ENCODE measurements around the gene FUCA2.
"Not testable (repeated sequence)": the region's sequence is repeated elsewhere in the genome, so short reads cannot be mapped to it uniquely, and the experiment has no call there.

Gene FUCA2

DNA sequence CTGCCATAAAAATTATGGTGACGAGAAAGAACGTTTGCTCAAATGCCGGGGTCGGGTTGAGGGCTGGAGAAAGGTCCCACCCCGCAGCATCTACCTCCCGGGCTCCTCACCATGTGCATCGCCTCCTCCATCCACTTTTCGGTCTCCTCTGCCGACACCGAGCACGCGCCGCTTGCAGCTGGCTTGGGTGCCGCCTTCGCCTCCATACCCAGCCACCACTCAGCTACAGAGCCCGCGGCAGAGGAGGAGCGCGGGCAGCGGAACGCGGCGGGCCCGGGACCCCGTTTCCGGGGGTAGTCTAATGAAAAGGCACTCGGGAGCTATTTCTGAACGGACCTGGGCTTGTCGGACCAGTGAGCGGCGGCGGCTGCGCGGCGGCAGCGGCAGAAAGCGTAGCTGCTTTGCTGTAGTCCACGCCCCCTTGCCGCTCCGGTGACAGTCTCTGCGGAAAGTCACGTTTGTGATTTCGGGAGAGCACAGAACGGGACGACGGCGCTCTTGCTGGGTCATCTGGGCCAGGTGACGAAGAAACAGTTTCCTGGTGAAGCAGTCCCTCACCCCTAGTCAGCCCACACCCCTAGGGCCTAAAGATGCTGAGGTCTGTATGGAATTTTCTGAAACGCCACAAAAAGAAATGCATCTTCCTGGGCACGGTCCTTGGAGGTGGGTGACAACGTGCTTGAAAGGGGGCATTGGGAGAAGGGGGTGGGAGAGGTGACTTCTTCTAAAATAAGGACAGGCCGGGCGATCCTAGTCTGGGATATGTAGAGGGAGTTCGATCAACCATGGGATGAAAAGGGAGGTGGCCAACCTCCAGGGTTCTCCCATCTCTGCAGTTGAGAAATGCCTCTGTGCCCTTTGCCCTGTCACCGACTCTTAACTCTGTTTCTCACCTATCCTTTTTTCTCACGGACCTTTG lies 60.8 kb downstream of the FUCA2 start, which contains the start of the genes ADAT2 and PEX3:
TSS of gene ADAT2 (minus strand) at position 243 of the 919 bp plus-strand sequence. CDS start at position 206, 37 bp downstream.
TSS of gene PEX3 (plus strand) at position 353 of the 919 bp plus-strand sequence. CDS start at position 591, 238 bp downstream.
- CTCF ChIA-PET: no interaction called here
- peak within 1 kb of the TSS; percentile 84 for H3K27ac ChIP-seq
- TF ChIP-seq, protein P1, sequence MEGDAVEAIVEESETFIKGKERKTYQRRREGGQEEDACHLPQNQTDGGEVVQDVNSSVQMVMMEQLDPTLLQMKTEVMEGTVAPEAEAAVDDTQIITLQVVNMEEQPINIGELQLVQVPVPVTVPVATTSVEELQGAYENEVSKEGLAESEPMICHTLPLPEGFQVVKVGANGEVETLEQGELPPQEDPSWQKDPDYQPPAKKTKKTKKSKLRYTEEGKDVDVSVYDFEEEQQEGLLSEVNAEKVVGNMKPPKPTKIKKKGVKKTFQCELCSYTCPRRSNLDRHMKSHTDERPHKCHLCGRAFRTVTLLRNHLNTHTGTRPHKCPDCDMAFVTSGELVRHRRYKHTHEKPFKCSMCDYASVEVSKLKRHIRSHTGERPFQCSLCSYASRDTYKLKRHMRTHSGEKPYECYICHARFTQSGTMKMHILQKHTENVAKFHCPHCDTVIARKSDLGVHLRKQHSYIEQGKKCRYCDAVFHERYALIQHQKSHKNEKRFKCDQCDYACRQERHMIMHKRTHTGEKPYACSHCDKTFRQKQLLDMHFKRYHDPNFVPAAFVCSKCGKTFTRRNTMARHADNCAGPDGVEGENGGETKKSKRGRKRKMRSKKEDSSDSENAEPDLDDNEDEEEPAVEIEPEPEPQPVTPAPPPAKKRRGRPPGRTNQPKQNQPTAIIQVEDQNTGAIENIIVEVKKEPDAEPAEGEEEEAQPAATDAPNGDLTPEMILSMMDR (conservative IDR thresholded peaks at IDR 0.05; ENCODE audit: low read depth): no peak

DNA sequence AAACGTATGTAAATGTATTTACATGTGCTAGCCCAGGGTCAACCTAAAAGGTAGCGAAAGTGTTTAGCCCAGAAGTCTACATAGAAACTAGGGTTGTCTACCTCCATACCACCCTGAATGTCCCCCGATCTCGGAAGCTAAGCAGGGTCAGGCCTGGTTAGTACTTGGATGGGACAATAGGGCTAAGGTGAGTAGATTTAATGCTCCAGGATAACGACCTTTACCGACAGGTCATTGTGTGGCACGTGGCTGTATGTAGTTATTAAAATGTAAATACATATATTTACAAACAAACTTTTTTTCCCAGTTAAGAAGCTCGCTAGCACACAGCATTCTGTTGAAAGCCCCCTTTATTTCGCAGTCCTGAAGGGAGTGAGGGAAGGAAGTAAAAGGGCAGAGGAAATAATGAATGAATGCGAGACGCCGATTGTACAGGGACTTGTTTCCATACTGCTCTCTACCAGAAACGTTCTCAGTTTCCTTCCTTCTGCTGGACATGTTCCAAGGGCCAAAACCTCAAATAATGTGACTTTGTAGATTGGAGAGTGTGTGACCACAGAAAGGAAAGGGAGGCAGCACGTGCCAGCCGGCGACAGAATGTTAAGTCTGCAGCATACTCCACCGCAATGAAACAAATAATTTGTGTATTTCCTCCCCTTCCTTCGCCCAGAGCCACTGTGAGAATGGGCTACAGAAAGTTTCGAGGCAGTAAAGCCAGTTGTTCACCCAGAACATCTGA lies 61.6 kb downstream of the FUCA2 start:
- CTCF ChIA-PET: interaction anchor here (0.6 to 1.2 kb wide), 2 partner anchors 23 to 753 kb away, joined by 3 to 4 read pairs; no protein-coding TSS in a partner anchor
- TF ChIP-seq, protein P1 (conservative IDR thresholded peaks at IDR 0.05; ENCODE audit: low read depth): no peak
- POLR2A ChIA-PET (ENCODE audit: low non-redundant PET): interaction anchor here (0.6 kb wide), 2 partner anchors 11 to 114 kb away, joined by 5 to 6 read pairs; no protein-coding TSS in a partner anchor
- H3K27ac ChIP-seq: peak overlapping the region; percentile 84
- DNase-seq (ENCODE audit: low spot score): peak; percentile 6

More for the DNA sequence above, 60.8 kb downstream of the FUCA2 start, which contains the start of the genes ADAT2 and PEX3:
- DNase-seq (ENCODE audit: low spot score): peak; percentile 93
- POLR2A ChIA-PET (ENCODE audit: low non-redundant PET): interaction anchor here (0.6 kb wide), 1 partner anchor 10 kb away, joined by 6 read pairs; no protein-coding TSS in a partner anchor

DNA sequence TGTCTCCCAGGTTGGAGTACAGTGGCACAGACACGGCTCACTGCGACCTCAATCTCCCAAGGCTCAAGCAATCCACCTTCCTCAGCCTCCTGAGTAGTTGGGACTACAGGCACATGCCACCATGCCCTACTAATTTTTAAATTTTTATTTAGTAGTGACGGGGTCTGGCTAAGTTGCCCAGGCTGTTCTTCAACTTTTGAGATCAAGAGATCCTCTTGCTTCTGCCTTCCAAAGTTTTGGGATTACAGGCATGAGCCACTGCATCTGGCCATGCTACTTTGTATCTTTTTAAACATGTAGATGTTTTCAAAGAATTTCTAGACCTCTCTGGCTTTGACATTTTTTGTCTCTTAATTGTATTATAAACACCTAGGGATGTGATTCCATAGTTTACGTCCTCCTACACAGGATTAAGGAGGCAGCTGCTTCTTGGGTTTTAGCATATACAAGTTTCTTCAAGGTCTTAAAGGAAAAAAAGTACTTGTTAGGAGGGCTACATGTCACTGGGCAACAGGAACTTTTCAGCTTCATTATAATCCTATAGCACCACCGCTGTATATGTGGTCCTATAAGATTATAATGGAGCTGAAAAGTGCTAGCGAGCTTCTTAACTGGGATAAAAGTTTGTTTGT lies 62.3 kb downstream of the FUCA2 start:
- CTCF ChIA-PET: interaction anchor here (0.6 to 1.2 kb wide), 2 partner anchors 22 to 752 kb away, joined by 3 to 4 read pairs; no protein-coding TSS in a partner anchor
- POLR2A ChIA-PET (ENCODE audit: low non-redundant PET): interaction anchor here (0.6 kb wide), 1 partner anchor 114 kb away, joined by 5 read pairs; no protein-coding TSS in a partner anchor
- TF ChIP-seq, protein P1 (conservative IDR thresholded peaks at IDR 0.05; ENCODE audit: low read depth): no peak
- no peak overlapping the region for H3K27ac ChIP-seq
- no peak for DNase-seq (ENCODE audit: low spot score)

DNA sequence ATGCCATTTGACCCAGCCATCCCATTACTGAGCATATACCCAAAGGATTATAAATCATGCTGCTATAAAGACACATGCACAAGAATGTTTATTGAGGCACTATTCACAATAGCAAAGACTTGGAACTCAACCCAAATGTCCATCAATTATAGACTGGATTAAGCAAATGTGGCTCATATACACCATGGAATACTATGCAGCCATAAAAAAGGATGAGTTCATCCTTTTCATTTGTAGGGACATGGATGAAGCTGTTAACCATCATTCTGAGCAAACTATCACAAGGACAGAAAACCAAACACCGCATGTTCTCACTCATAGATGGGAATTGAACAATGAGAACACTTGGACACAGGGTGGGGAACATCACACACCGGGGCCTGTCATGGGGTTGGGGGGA lies 63.7 kb downstream of the FUCA2 start:
- CTCF ChIA-PET; DNase-seq (ENCODE audit: low spot score); H3K27ac ChIP-seq; POLR2A ChIA-PET (ENCODE audit: low non-redundant PET): not testable (repeated sequence)
